ENCODE results near the gene RAB7B. TPM values are rescaled to one million over a fixed set of nuclear protein-coding genes. Genes with fewer than 3 reads are reported as not detected.

The RAB7B gene
- total RNA-seq, 2 donors from 2014 or later: not detected

DNA sequence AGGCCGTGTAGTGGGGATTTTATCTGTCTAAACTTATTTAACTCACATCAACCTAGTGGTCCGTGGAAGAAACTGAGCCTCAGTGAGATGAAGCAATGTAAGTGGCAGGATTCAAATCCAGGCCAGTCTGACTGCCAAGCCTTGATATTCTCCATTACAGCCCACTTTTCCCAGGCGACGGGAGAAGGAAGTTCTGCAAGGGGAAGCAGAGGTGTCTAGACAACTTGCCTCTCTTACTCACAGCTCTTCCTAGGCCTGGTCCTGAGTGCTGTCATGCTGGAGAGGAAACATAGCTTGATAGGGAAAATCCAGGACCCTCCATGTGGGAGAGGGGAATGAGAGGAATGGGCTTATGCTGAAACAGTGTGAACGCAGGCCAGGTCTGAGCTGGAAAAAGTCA lies 11.4 kb upstream of the RAB7B start:
- no peak overlapping the region for H3K4me3 Mint-ChIP-seq
- peaks cover 7 to 20% of the 10 kb centered on the region in 2 donors for H3K4me1 Mint-ChIP-seq (ENCODE audit: low read depth in 2 of 2)
- no peaks in the 10 kb centered on the region for H3K36me3 Mint-ChIP-seq
- no peaks in the 10 kb centered on the region for H3K9me3 Mint-ChIP-seq
- DNase-seq (ENCODE audit: low spot score) (no peak), ATAC-seq (no peak)
- peaks cover 4 to 6% of the 10 kb centered on the region in 2 donors for H3K27me3 Mint-ChIP-seq
- H3K27ac Mint-ChIP-seq: no peak overlapping the region

DNA sequence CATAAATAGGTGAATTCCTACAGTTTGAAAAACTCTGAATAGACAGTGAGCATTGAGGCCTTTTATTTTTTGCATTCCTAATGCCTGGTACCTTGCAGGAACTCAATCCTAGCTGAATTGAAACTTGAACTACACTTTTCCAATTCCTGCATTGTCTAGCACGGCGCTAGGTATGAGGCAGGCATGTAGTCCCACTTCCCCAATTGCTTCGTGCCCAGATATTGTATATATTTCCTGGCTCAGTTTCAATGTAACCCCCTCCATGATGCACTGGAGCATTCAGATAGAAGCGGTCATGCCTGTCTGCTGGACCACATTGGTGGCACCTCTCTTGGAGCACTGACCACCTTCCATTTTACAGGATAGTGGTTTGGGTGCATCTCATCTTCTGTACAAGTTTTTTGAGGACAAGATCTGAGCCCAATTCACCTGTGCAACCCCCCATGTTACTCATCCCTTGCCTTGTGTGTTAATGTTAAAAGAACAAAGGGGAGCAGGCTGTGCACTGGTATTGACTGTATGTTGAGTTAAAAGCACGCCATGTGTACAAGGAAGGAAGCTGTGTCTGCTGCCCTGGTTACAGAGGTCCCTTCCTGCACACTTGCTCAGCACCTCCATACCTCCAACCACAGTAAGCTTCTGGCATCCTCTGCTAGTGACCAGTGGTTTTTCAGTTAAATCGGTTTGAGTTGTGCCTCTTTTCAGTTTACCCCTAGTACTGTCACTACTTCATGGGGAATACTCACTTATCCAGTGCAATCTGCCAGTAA lies 10.0 kb upstream of the RAB7B start:
- H3K36me3 Mint-ChIP-seq: no peaks in the 10 kb centered on the region
- peaks cover 2 to 6% of the 10 kb centered on the region in 2 donors for H3K27me3 Mint-ChIP-seq
- DNase-seq (ENCODE audit: low spot score) (no peak), ATAC-seq (no peak)
- no peak overlapping the region for H3K4me3 Mint-ChIP-seq
- peaks cover 7 to 20% of the 10 kb centered on the region in 2 donors for H3K4me1 Mint-ChIP-seq (ENCODE audit: low read depth in 2 of 2)
- no peaks in the 10 kb centered on the region for H3K9me3 Mint-ChIP-seq
- H3K27ac Mint-ChIP-seq: no peak overlapping the region

DNA sequence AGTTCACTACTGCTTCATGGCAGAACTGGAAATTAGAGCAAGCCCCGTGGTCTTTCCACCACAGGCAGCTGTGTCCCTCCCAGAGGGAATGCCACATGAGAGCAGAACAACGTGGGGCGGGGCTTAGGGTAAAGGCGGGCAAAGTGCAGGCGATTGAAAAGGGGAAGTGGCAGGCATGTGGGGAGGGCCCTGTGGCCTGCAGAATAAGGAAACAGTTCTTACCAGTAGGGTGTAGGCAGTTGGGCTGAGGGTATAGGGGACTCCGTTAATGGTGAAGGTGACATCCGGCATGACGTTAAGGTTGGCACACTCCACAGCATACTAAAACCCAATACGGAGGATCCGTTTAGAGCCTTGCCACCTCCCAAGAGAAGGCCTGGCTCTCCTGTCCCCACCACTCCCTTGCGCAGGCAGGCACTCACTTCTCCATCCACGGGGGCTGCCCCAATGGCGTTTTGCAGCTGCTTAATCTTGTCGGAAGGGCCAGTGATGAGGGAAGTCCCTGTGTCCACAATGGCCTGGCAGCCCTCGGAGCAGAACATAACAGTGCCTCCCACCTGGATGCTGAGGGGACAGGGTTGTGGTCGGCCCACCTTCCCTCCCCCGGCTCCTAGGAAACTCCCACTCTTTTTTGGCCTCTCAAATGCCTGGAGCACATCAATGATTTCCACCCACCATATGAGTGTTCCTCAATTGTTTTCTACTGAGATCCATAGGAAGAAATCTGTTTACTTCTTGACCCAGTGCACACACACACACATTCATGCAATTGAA lies 9.1 kb upstream of the RAB7B start:
- peak; percentile 73 to 76 for ATAC-seq

DNA sequence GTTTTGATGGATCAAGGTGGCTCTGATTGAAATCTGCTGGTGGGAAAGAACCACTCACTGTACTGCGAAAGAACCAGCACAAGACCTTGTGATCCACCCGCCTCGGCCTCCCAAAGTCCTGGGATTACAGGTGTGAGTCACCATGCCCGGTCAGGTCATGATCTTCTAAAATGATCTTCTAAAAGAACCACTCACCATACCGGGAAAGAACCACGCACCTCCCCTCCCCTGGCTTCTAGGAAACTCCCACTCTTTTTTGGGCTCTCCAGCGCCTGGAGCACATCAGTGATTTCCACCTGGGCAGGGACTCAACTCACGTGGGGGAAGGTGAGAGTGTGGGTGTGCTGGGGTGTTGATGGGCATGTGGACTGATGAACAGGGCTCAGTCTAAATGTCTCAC lies 7.9 kb upstream of the RAB7B start:
- peaks cover 3 to 8% of the 10 kb centered on the region in 2 donors for H3K27me3 Mint-ChIP-seq
- DNase-seq (ENCODE audit: low spot score) (no peak), ATAC-seq (no peak)
- H3K4me3 Mint-ChIP-seq: no peak overlapping the region
- H3K36me3 Mint-ChIP-seq: no peaks in the 10 kb centered on the region
- no peak overlapping the region for H3K27ac Mint-ChIP-seq
- peaks cover 7 to 20% of the 10 kb centered on the region in 2 donors for H3K4me1 Mint-ChIP-seq (ENCODE audit: low read depth in 2 of 2)
- H3K9me3 Mint-ChIP-seq: no peaks in the 10 kb centered on the region

More for the DNA sequence above, 9.1 kb upstream of the RAB7B start:
- Mint-ChIP-seq H3K4me3 (peak overlapping the region; percentile 25), H3K27me3 (no peaks in the 10 kb centered on the region), H3K36me3 (no peaks in the 10 kb centered on the region), H3K4me1 (ENCODE audit: low read depth in 2 of 2) (peaks cover 7 to 20% of the 10 kb centered on the region in 2 donors), H3K9me3 (no peaks in the 10 kb centered on the region), H3K27ac (no peak overlapping the region)
- peak; percentile 67 for DNase-seq (ENCODE audit: low spot score)

DNA sequence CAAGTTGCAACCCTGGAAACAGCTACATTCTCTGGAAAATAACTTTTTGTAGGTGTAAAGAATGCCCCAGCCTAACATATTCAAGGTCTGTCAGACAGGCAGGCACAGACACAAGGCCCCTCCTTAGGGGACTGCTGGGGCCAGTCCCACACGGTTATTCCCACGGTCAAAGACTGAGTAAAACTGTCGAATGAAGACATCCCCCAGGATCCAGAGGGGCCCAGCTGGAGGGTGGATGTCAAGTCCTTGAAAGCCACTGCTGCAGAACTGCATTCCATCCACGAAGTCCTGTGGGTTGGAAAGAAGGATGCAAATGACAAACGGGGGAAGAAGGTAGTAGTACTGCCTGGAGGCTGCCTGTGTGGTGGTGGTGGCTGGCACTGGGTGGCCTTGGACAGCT lies 6.9 kb upstream of the RAB7B start:
- H3K27me3 Mint-ChIP-seq: peaks cover 4 to 11% of the 10 kb centered on the region in 2 donors
- H3K9me3 Mint-ChIP-seq: no peaks in the 10 kb centered on the region
- no peak for ATAC-seq
- H3K36me3 Mint-ChIP-seq: no peaks in the 10 kb centered on the region
- DNase-seq (ENCODE audit: low spot score): no peak
- no peak overlapping the region for H3K4me3 Mint-ChIP-seq
- no peak overlapping the region for H3K27ac Mint-ChIP-seq
- H3K4me1 Mint-ChIP-seq (ENCODE audit: low read depth in 2 of 2): peaks cover 7 to 20% of the 10 kb centered on the region in 2 donors

DNA sequence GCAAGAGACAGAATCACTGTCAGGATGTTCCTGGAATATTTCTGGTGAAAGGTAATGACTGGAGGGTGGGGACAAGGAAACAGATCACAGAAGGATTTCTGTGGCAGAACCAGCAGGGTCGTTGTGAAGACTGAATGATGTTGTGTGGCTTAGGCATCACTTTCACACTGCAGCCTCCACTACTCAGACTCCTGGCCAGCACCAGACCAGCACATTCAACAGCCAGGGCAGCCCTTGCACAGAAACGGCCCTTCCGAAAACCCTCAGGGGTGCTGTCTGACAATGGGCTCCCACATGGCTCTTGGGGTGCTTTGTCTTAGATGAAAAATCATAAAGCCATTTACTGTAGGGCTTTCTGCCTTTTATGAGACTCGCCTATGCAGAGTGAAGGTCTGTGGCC lies 3.8 kb upstream of the RAB7B start:
- no peak overlapping the region for H3K27ac Mint-ChIP-seq
- H3K4me3 Mint-ChIP-seq: no peak overlapping the region
- H3K27me3 Mint-ChIP-seq: peaks cover 4 to 23% of the 10 kb centered on the region in 2 donors
- no peaks in the 10 kb centered on the region for H3K9me3 Mint-ChIP-seq
- DNase-seq (ENCODE audit: low spot score) (no peak), ATAC-seq (no peak)
- peaks cover 7 to 15% of the 10 kb centered on the region in 2 donors for H3K4me1 Mint-ChIP-seq (ENCODE audit: low read depth in 2 of 2)
- H3K36me3 Mint-ChIP-seq: no peaks in the 10 kb centered on the region

DNA sequence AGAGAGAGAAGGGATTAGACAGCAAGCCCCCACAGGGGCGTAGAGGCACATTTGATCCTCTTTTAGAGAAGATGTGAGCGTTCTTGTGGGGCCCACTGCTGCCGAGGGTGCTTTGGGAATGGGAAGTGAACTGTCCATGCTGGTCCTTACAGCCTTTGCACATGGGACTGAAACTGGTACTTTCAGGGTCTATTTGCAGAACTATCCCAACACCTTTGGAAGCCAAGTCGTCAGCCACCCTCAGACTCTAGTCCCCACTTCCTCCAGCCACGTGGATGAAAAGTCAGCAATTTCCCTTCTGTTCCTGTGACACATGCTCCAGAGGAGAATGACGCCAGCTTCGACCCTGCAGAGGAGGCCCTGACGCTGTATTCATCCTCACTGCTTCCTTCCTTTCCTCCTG lies 2.6 kb upstream of the RAB7B start:
- Mint-ChIP-seq H3K4me1 (ENCODE audit: low read depth in 2 of 2) (peaks cover 3 to 10% of the 10 kb centered on the region in 2 donors), H3K9me3 (no peaks in the 10 kb centered on the region), H3K36me3 (no peaks in the 10 kb centered on the region), H3K27ac (no peak overlapping the region), H3K4me3 (no peak overlapping the region), H3K27me3 (peaks cover 4 to 23% of the 10 kb centered on the region in 2 donors)
- no peak for ATAC-seq
- no peak for DNase-seq (ENCODE audit: low spot score)

DNA sequence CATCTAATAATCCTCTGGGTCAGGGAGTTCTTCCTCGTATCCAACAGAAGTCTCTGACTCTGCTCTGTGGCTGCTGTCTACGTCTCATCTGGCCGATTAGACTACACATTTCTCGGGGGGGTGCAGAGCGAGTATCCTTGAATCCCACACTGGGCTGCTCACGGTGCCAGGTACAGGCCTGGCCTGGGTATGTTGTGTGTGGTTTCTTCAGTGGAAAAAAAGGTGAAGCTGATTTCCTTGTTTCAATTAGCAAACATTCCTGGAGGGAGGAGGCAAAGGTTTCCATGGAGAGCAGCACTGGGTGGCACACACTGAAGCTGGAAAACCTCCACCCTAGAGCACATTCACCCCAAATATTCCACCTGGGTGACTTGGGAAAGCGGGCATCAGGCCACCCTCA lies 2.0 kb upstream of the RAB7B start:
- no peak for ATAC-seq
- Mint-ChIP-seq H3K36me3 (no peaks in the 10 kb centered on the region), H3K27me3 (peaks cover 4 to 23% of the 10 kb centered on the region in 2 donors), H3K9me3 (no peaks in the 10 kb centered on the region), H3K27ac (no peak overlapping the region), H3K4me1 (ENCODE audit: low read depth in 2 of 2) (peaks cover 3 to 10% of the 10 kb centered on the region in 2 donors), H3K4me3 (no peak overlapping the region)
- DNase-seq (ENCODE audit: low spot score): no peak

DNA sequence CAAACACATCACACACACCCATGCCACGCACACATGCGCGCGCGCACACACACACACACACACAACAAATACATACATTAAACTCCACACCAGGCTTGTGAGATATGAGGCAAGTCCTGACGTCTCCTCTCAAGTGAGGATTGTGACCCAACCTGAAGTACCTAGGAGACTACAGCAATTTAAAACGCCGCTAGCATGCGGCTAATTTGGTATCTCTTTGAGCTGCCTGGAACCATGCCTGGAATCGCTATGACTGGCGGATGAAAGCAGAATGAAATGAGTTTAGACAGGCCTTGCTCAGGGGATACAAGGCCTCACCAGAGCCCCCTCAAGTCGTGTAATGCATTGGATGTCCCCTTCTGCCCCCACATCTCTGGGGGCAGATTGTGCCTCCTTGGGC lies 1.6 kb upstream of the RAB7B start:
- DNase-seq (ENCODE audit: low spot score): no peak
- no peaks in the 10 kb centered on the region for H3K9me3 Mint-ChIP-seq

DNA sequence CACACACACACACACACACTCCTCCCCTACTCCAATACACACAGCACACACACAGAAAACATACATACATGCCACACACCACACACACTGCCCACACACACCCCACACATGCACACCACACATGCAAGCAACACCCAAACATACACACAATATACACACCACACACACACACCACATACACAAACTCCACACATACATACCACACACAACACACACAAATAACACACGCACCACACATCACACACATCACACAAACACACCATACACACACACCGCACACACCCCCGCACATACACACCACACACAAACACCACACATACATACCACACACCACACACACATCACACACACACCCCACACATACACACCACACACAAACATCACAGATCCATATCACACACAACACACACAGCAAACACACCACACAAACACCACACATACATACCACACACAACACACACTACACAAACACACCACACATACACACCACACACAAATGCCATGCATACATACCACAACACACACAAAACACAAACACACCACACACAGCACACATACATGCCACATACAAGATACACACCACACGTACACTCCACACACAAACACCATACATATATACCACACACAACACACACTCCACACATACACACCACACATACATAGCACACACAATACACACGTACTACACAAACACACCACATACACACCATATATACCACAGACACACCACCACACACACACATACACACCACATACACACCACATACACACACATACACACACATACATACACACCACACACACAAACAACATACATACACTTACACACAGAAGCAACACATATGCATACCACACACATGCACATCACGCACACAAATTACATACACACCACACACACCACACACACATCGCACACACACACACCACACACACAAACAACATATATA lies 932 bp upstream of the RAB7B start:
- peaks cover 3 to 10% of the 10 kb centered on the region in 2 donors for H3K4me1 Mint-ChIP-seq (ENCODE audit: low read depth in 2 of 2)
- peaks cover 4 to 23% of the 10 kb centered on the region in 2 donors for H3K27me3 Mint-ChIP-seq
- no peak overlapping the region for H3K4me3 Mint-ChIP-seq
- ATAC-seq (no peak), DNase-seq (ENCODE audit: low spot score) (no peak)
- no peak overlapping the region for H3K27ac Mint-ChIP-seq
- no peaks in the 10 kb centered on the region for H3K9me3 Mint-ChIP-seq
- H3K36me3 Mint-ChIP-seq: no peaks in the 10 kb centered on the region

More for the DNA sequence above, 1.6 kb upstream of the RAB7B start:
- H3K36me3 Mint-ChIP-seq: no peaks in the 10 kb centered on the region
- no peak for ATAC-seq
- H3K4me3 Mint-ChIP-seq: no peak overlapping the region
- H3K4me1 Mint-ChIP-seq (ENCODE audit: low read depth in 2 of 2): peaks cover 3 to 10% of the 10 kb centered on the region in 2 donors
- H3K27ac Mint-ChIP-seq: no peak overlapping the region
- peaks cover 4 to 23% of the 10 kb centered on the region in 2 donors for H3K27me3 Mint-ChIP-seq

DNA sequence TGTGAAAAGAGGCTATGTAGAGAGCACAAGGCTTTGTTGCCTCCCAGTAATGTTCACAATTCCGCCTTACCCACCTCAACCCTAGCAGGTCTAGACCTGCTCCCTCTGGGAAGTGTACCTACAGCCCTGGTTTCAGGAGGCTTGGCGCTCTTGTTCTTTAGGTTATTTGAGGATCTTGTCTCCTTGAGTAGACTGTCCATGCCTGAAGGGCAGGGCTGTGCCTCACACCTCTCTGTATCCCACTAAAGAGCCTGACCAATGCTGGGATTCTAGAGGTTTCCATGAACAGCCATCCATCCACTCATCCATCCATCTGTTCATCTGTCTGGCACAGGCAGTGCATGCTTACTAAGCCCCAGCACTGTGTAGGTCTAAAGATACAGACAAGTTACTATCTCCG lies 1.0 kb downstream of the RAB7B start:
- DNase-seq (ENCODE audit: low spot score): no peak
- Mint-ChIP-seq H3K9me3 (no peaks in the 10 kb centered on the region), H3K36me3 (no peaks in the 10 kb centered on the region), H3K4me1 (ENCODE audit: low read depth in 2 of 2) (peaks cover 3 to 10% of the 10 kb centered on the region in 2 donors), H3K4me3 (no peak overlapping the region), H3K27me3 (peaks cover 4 to 28% of the 10 kb centered on the region in 2 donors), H3K27ac (no peak overlapping the region)
- ATAC-seq: no peak

DNA sequence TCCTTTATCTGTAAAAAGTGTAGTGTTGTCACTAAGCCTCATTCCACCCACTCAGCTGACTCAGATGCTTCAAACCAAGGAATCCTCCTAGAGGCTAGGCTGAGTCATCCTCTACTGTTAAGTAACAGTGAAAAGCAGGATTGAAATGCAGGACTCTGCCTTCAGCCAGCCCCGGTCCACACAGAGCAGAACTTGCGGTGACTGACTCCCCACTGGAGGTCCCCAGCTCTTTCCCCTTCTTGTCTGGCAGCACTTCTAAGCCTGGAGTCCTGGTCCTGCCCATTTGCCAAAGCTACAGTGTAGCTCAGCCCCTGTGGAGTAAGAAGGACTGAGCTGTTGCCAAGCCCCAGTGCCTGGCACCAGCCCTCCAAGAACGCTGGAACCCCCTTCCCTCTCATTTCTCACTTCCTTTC lies 1.7 kb downstream of the RAB7B start:
- DNase-seq (ENCODE audit: low spot score) (no peak), ATAC-seq (peak; percentile 11 to 62)
- Mint-ChIP-seq H3K27me3 (peaks cover 4 to 31% of the 10 kb centered on the region in 2 donors), H3K4me3 (no peak overlapping the region), H3K27ac (no peak overlapping the region), H3K9me3 (no peaks in the 10 kb centered on the region), H3K36me3 (no peaks in the 10 kb centered on the region), H3K4me1 (ENCODE audit: low read depth in 2 of 2) (peaks cover 4 to 10% of the 10 kb centered on the region in 2 donors)

DNA sequence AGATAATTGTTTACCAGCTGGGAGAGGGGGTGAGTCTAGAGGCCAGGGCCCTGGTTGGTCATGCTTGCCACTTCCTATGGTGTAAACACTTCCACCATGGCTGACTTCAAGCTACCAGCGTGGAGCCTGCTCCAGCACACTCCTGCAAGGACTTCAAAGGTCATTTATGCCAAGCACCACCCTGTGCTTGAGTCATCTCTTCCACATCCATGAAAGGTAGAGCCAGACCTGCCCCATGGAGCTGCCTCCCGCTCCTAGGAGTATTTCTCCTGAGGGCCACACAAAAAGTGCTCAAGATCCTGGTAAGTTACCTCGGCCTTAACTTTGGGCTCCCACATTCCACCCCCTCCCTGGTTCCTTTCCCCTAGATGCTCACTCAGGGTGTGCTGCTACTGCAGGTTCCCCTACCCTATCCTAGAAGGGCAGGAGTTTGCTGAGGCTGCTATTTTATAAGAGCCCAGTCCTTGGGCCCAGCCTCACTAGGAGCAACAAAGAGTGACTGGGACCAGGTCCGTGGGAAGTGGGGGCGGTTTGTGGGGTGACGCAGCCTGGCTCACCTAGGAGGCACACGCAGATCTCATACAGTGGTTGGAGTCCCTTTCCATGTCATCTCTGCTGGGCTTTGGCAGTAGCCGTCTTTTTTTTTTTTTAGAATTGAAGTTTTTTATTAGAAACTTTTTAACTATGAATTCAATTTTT lies 2.4 kb downstream of the RAB7B start:
- Mint-ChIP-seq H3K27me3 (peaks cover 0 to 27% of the 10 kb centered on the region in 2 donors), H3K36me3 (no peaks in the 10 kb centered on the region), H3K27ac (no peak overlapping the region), H3K4me1 (ENCODE audit: low read depth in 2 of 2) (peaks cover 7 to 10% of the 10 kb centered on the region in 2 donors), H3K9me3 (no peaks in the 10 kb centered on the region), H3K4me3 (no peak overlapping the region)
- no peak for DNase-seq (ENCODE audit: low spot score)
- ATAC-seq: no peak
